Hypothalamus (tissue), 51 donors: ENCODE measurements around the gene HIRIP3.

Experiments used
- DNase-seq, 51 donors: peaks; one replicate each; lab custom pipeline; 2025; lab: John Stamatoyannopoulos, UW

HIRIP3 gene

DNA sequence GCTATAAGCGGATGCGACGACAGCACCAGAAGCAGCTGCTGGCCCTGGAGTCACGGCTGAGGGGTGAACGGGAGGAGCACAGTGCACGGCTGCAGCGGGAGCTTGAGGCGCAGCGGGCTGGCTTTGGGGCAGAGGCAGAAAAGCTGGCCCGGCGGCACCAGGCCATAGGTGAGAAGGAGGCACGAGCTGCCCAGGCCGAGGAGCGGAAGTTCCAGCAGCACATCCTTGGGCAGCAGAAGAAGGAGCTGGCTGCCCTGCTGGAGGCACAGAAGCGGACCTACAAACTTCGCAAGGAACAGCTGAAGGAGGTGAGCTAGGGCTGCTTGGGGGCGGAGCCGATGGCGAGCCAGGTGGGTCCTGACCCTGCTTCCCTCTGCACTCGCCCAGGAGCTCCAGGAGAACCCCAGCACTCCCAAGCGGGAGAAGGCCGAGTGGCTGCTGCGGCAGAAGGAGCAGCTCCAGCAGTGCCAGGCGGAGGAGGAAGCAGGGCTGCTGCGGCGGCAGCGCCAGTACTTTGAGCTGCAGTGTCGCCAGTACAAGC lies 10.1 kb downstream of the HIRIP3 start:
- DNase-seq = no peak

GRCh38 chr16:29984764-29985147 lies 10.7 kb downstream of the HIRIP3 start:
- DNase-seq = no peak

GRCh38 chr16:29984137-29984763 lies 11.2 kb downstream of the HIRIP3 start:
- DNase-seq = no peak

DNA sequence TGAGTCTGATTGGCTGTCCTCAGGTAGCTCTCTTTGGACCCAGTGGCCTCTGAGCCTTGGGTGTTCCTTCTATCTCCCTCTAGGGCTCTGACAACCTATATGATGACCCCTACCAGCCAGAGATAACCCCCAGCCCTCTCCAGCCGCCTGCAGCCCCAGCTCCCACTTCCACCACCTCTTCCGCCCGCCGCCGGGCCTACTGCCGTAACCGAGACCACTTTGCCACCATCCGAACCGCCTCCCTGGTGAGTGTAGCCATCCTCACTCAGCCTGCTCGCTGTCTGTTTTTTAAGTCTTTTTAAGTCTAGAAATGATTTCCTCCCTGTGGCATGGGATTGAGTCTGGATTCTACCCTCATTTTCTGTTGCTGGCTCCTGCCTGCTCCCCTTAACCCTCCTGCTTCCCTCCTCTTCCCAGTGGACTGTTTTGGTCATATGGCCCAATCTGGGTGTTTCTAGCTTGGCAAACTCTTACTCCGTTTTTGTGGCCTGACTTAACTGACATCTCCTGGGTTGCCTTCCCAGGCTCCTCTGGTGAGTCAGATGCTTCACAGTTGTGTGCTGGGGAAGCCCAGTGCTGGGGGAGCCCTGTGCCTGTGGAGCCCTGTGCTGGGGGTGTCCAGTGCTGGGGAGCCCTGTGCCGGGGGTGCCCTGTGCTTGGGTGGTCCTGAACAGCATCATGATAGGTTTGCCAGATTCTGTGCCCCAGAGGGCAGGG lies 11.8 kb downstream of the HIRIP3 start:
- DNase-seq = no peak

- no peak for DNase-seq
These were observed 12.6 kb downstream of the HIRIP3 start for GRCh38 chr16:29982560-29983419.

- DNase-seq = no peak
These were observed 16.7 kb downstream of the HIRIP3 start for GRCh38 chr16:29978564-29979270.

GRCh38 chr16:29978081-29978480 lies 17.3 kb downstream of the HIRIP3 start:
- no peak for DNase-seq

- DNase-seq = no peak
These were observed 18.2 kb downstream of the HIRIP3 start for GRCh38 chr16:29977063-29977825.

DNA sequence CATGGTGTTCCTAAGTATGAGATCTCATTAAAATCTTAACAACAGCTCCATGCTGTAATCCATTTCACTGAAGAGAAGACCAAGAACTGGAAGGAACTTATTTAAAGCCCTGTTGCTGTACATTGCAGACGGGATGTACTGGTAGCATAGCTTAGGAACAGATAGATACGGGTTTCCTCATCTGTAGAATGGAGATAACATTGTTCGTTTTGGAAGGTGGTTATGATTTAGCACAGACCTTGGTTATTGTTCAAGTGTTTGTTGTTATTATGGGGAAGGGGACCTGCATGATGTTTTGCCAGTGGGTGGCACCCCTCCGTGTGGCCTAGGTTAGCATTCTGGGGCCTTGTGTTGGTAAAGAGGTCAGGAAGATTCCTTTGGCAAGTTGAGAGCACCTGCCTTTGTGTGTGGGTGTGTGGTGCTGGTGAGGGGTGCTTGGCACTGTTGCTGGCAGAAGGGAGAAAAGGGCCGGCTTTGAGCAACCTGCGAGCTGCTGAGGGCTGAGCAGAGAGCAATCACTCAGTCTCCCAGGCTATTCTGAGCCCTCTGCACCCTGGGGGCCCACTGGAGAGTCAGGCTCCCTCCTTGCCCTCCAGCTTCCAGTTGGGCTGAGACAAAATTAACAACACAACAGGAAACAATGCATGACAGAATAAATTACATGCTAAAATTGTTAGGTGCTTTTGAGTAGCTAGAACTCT lies 19.5 kb downstream of the HIRIP3 start:
- DNase-seq = no peak

GRCh38 chr16:29975134-29975538 lies 20.3 kb downstream of the HIRIP3 start:
- no peak for DNase-seq

- peak in 7 of 51 donors; percentile 9 to 26 (median 13) for DNase-seq
These were observed 20.9 kb downstream of the HIRIP3 start for GRCh38 chr16:29974291-29975133.

- peak; percentile 83 to 100 (median 98) for DNase-seq
These were observed 21.8 kb downstream of the HIRIP3 start, which contains the start of gene TAOK2 for GRCh38 chr16:29973384-29974246. TSS of gene TAOK2 (plus strand) at chr16:29973868. CDS start at chr16:29977773, 3,905 bp downstream.

- no peak for DNase-seq
These were observed 22.4 kb downstream of the HIRIP3 start for GRCh38 chr16:29972992-29973383.

GRCh38 chr16:29972500-29972899 lies 22.9 kb downstream of the HIRIP3 start:
- no peak for DNase-seq

GRCh38 chr16:29971304-29971703 lies 24.1 kb downstream of the HIRIP3 start:
- DNase-seq = no peak

DNA sequence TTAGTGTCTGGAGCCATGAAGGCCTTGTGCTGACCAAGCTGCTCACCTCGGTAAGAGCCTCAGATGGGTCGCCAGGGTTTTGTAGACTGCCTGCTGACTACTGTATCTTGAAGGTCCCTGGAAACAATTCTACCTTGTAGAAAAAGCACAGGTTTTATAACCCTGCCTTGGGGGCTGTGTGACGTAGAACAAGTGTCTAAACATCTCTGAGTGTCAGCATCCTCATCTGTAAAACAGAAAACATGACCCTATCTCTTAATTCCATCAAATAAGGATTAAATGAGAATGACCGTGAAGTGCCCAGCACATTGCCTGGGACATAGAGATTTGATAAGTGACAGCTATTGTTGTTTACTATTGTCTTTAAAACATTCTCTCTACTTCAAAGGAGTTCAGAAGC lies 27.2 kb downstream of the HIRIP3 start:
- no peak for DNase-seq
